Measurements from ENCODE around the gene BRF1. TPM values are rescaled to one million over a fixed set of nuclear protein-coding genes. Genes with fewer than 3 reads are reported as not detected.
A peak's percentile ranks its signal among the peaks of the same experiment; 100 is the strongest.

The BRF1 gene
- total and polyA plus RNA-seq, 2 of the 8 experiments (the other 6 are each of a cell fraction or from before 2014, with no cell fraction given), result 7.7 to 18.3 TPM

GRCh38 chr14:105275267-105275946, 25.4 kb downstream of the BRF1 start:
- 0 out of 2 replicates have a peak overlapping the region, but pooled peaks have one; percentile 8 for H2BK15ac ChIP-seq (ENCODE audit: low read length)
- peaks cover 2% of the 10 kb centered on the region for H3K79me1 ChIP-seq (ENCODE audit: low read depth, low read length)
- H2AK5ac ChIP-seq (ENCODE audit: low read depth, low read length), result no peak overlapping the region
- no peak overlapping the region for H3K18ac ChIP-seq (ENCODE audit: extremely low read depth, low read length)
- H3K4me2 ChIP-seq (ENCODE audit: insufficient read depth in 1 of 2, low read depth in 2 of 2, low read length in 2 of 2), result no peak overlapping the region
- WGBS, 2 experiments (ENCODE audit: extremely low coverage in 1 of 2, insufficient coverage in 1 of 2, insufficient read length in 1 of 2, insufficient replicate concordance in 2 of 2, low coverage in 1 of 2, low lambda C conversion rate in 2 of 2, missing lambda C conversion rate in 1 of 2), result 82% methylated on average over 16 of the region's 16 CpGs; no CpG with 5 or more reads in 1 of the 2 experiments
- DNase-seq (ENCODE audit: low read depth in 1 of 2, low spot score in 2 of 2) (no peak), FAIRE-seq (no peak)
- H3K27ac ChIP-seq (ENCODE audit: low read depth, low read length), result no peak overlapping the region
- H3K36me3 ChIP-seq (ENCODE audit: control insufficient read depth in 2 of 4, insufficient read depth in 4 of 4, low read length in 3 of 4), result no peaks in the 10 kb centered on the region; a peak in 1 of 8 replicates
- no peak overlapping the region for H3K56ac ChIP-seq (replicated peaks; ENCODE audit: insufficient read length, low read depth, low read length)
- no peaks in the 10 kb centered on the region for H3K4me1 ChIP-seq (replicated peaks in 1 of 4; ENCODE audit: control insufficient read depth in 3 of 4, insufficient read depth in 4 of 4, low read length in 3 of 4)
- H3K9me3 ChIP-seq (ENCODE audit: insufficient read depth in 2 of 2, low read depth in 1 of 2, low read length in 1 of 2), result no peaks in the 10 kb centered on the region
- no peak overlapping the region for H3K4me3 ChIP-seq (ENCODE audit: extremely low read depth in 1 of 4, insufficient read depth in 2 of 4, low read depth in 3 of 4, low read length in 4 of 4)
- H3K79me2 ChIP-seq (ENCODE audit: control insufficient read depth in 1 of 2, insufficient read depth in 2 of 2, low read length in 2 of 2), result peaks cover 0 to 12% of the 10 kb centered on the region in 2 experiments; a peak in 1 of 4 replicates
- no peak overlapping the region for H4K91ac ChIP-seq (replicated peaks; ENCODE audit: insufficient read length, low read length)
- H3K23ac ChIP-seq (ENCODE audit: insufficient read length), result no peak overlapping the region
- no peak overlapping the region for H4K8ac ChIP-seq (ENCODE audit: extremely low read depth, insufficient read depth, low read length)
- H3K23me2 ChIP-seq (ENCODE audit: low read depth, low read length), result no peaks in the 10 kb centered on the region
- no peak overlapping the region for H2BK12ac ChIP-seq (ENCODE audit: low read depth, low read length)
- no peak overlapping the region for H2BK20ac ChIP-seq (ENCODE audit: low read length)
- no peak overlapping the region for H2AFZ ChIP-seq (ENCODE audit: low read length)
- no peak overlapping the region for H3K14ac ChIP-seq (ENCODE audit: insufficient read length)
- ChIA-PET POLR2A (ENCODE audit: partially characterized antibody) (no interaction called here), CTCF (ENCODE audit: partially characterized antibody) (interaction anchor here (1.0 to 1.5 kb wide), 10 partner anchors 8 to 300 kb away, joined by 3 to 6 read pairs (median 3); no protein-coding TSS in a partner anchor)
- H4K5ac ChIP-seq (ENCODE audit: insufficient read length, low read depth, low read length), result no peak overlapping the region
- H4K20me1 ChIP-seq (replicated peaks in 1 of 2; ENCODE audit: control insufficient read depth in 1 of 2, insufficient read depth in 2 of 2, low read length in 2 of 2), result peaks cover 2 to 10% of the 10 kb centered on the region in 2 experiments
- no peak overlapping the region for H3K4ac ChIP-seq (replicated peaks; ENCODE audit: insufficient read length, low read depth, low read length)
- no peak overlapping the region for H3K9ac ChIP-seq (replicated peaks in 1 of 4; ENCODE audit: extremely low read depth in 1 of 4, low read depth in 3 of 4, low read length in 3 of 4)
- no peak overlapping the region for H2BK5ac ChIP-seq (ENCODE audit: low read depth, low read length)
- no peak overlapping the region for H2BK120ac ChIP-seq (replicated peaks; ENCODE audit: low read depth, low read length)
- no peaks in the 10 kb centered on the region for H3K27me3 ChIP-seq (replicated peaks in 1 of 4; ENCODE audit: control insufficient read depth in 3 of 4, extremely low read depth in 1 of 4, insufficient read depth in 3 of 4, low read length in 3 of 4)
- no peak for TF ChIP-seq RBBP5 (IDR thresholded peaks at IDR 0.05; ENCODE audit: borderline replicate concordance, low read depth, low read length)
- TF ChIP-seq POU5F1 (IDR thresholded peaks at IDR 0.05; ENCODE audit: low read depth, low read length), result no peak
- no peak for TF ChIP-seq SIRT6 (IDR thresholded peaks at IDR 0.05; ENCODE audit: low read length)
- TF ChIP-seq MAX (IDR thresholded peaks at IDR 0.05), result no peak
- no peak for TF ChIP-seq BACH1 (IDR thresholded peaks at IDR 0.05; ENCODE audit: low read length)
- TF ChIP-seq EZH2 (IDR thresholded peaks at IDR 0.05; ENCODE audit: low read depth, low read length, severe bottlenecking), result no peak
- no peak for TF ChIP-seq ASH2L (IDR thresholded peaks at IDR 0.05; ENCODE audit: low read length)
- TF ChIP-seq SRF (IDR thresholded peaks at IDR 0.05; ENCODE audit: low read depth, low read length), result no peak
- TF ChIP-seq BCL11A (IDR thresholded peaks at IDR 0.05; ENCODE audit: low read depth in 2 of 2, low read length in 2 of 2), result no peak
- TF ChIP-seq HDAC6 (IDR thresholded peaks at IDR 0.05; ENCODE audit: low read depth, low read length), result no peak
- no peak for TF ChIP-seq E2F6 (IDR thresholded peaks at IDR 0.05)
